GDM1 (cell line): Measurements from ENCODE around the gene ADGRB3.
"Not testable (repeated sequence)": the region's sequence is repeated elsewhere in the genome, so short reads cannot be mapped to it uniquely, and the experiment has no call there.

ENCODE experiments used
- DNase-seq: peaks from one replicate; lab custom pipeline; 2025; lab: John Stamatoyannopoulos, UW

Gene ADGRB3

DNA sequence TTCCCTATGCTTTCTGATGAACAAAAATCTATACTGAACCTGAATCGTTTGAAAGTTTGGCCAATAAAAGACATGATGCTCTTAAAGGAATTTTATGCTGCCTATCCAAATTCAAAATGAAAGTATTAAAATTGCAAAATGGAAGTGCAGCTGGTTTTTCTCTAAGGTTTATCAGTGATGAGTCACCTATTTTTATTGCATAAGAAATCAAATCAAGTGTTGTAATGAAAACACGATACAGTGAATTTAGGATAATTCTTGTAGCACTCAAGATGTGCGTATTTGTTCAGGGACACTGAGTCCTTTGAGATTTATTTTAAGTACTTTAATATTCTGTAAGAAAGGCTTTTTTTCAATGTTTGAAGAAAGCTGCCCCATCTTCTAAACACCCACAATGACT lies 409.5 kb downstream of the ADGRB3 start:
- no peak for DNase-seq

DNA sequence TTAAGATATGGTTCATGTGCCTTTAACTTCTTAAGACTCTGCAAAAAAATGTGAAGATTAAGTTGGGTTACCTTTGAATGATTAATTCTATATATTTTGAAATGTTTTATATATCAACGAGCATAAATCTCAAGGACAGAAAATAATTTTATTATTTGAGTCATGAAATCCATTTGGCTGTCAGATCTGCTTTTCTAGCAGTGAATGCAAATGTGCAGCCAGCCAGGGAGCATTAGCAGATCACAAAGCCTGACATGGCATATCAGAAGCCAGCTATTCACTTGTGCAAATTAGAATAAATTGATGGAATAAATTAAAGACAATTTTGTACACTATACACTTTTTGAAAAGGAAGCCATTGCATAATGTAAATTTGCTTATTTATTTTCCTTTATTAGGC lies 424.3 kb downstream of the ADGRB3 start:
- DNase-seq = no peak

DNA sequence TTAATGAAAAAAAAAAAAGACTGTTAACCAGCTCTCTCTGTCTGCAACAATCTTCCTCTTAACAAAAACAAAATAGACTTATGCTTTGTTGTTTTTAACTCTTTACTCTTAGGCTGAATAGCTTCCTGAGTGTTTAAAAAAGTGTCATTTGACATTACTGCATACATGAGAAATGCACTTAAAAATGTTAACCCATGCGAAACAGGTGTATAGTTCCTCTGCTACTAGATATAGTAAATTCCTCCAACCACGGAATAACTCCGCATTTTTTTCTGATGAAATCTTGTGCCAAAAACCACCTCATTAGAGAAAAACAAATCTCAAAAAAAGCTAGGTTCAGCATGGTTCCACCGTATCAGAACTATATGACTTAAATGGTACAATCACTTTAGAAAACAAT lies 426.0 kb downstream of the ADGRB3 start:
- DNase-seq = no peak

DNA sequence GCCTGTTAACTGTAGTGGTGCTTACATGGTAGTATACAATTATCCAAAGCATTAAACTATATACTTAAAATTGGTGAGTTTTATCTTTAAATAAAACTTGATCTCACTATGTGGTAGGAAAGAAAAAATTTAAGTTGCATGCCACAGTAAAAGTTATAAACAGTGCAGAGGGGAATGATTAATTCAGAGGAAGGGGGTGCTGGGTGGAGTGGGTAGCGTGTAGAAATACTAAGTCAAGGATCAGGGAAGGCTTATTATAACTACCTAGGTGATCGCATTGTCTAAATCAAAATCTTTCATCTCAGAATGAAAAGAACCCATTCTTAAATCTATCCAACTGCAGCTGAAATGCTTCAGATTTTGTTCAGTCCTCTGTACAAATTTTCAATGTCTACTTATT lies 428.3 kb downstream of the ADGRB3 start:
- no peak for DNase-seq

DNA sequence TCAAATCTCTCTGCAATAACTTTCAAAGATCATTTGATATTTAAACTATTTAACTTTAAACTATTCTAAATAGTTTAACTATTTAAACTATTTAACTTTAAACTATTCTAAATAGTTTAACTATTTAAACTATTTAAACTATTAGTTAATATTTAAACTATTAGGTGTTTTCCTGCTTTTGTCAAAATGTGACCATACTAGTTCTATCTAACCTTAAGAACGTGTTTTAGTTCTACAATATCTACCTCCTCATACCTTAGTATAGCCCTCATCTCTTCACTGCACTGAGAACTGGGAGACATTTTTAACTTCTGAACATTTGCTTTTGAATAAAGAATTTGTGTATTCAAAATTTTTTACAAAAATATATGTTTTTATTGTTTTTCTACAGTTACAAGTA lies 429.1 kb downstream of the ADGRB3 start:
- no peak for DNase-seq

DNA sequence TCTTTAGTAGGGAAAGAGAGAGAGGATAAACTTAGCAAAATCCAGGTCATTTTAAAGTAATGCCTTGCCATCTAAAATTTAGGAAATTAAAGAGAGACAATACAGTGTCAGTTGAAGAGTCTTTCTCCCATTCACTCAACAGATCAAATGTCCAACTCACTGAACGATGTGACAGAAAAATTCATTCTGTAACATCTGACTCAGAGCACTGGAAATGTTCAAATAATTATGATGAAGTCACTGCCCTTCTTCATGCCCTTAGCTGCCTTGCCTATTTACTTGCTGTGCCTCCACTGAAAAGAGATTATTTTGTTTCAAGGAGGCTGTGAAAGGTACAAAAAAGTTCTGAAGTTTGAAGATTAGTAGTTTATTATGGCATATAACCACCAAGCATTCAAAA lies 434.8 kb downstream of the ADGRB3 start:
- DNase-seq = no peak

DNA sequence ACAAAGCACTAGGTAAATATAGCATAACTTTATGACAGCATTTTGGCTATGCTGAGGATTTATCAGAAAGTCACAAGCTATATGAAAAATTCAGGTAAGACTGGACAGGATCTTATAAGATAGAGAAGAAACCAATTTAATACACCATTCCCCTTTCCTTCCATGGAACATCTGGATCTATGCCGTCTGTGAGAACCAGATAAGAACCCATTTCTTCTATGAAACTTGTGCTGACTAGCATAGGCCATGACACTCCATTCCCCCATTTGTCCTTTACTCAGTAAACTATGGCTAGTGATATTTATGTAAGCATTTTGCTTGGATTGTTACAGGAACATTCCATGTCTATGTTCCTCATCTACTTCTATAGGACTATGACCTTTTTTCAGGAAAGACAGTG lies 437.7 kb downstream of the ADGRB3 start:
- no peak for DNase-seq

DNA sequence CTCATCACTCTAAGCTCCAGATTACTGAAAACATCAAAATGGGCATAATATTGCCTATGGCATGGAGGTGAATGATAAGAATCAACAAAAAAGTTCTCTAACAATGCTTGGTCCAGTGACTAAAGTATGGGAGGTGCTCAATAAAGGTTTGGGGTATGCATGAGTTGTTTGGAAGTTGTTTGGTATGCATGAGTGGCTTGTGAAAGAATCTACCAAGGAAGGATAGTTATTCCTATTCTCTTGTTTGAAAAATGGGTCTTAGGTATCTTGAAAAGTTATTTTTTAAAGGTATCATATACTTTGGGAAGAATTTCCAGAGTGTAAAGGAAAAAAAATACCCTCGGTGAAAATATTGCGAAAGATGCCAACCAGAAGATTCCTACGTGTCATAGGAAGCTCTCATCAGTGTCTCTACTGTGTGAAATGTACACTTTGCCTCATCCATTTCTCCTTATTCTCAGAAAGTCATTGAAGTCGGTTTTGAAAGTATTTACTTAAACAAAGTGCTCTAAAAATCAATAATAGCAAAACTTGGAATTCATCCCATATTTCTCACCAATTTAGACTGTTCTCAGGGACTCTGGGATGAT lies 449.8 kb downstream of the ADGRB3 start:
- no peak for DNase-seq

DNA sequence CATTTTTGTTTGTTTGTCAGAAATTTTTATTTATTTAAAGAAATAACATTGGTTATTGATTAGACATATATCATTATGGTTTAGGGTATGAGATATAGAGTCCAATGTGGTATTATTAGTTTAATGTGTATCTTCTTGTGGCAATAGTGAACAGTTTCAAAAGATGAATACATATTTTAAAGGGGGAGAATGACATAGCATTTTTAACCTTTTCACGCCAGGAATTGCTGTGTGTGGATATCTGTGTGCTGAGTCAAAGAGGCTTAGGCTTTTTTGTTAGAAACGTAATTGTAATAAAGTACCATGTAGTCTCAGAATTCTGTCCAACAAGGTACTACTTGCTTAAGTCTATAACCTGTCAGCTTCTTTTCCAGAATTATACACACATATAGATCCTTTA lies 451.6 kb downstream of the ADGRB3 start:
- DNase-seq = no peak

DNA sequence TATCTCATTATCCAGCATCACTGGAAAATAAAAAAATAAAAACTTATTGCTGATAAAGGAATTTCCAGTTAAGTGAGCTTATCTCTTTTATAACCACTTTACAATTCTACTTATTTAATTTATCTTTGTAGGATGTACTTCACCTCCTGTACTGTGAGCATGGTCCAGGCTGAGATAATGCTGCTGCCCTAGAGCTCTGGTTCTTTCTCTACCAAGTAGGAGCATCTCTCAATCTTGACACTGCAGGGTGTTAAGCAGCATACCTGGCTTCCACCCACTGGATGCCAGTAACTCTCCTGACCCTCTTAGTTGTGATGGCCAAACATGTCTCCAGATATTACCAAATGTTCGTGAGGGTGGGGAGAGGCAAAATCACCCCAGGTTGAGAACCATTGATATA lies 454.5 kb downstream of the ADGRB3 start:
- DNase-seq = no peak

DNA sequence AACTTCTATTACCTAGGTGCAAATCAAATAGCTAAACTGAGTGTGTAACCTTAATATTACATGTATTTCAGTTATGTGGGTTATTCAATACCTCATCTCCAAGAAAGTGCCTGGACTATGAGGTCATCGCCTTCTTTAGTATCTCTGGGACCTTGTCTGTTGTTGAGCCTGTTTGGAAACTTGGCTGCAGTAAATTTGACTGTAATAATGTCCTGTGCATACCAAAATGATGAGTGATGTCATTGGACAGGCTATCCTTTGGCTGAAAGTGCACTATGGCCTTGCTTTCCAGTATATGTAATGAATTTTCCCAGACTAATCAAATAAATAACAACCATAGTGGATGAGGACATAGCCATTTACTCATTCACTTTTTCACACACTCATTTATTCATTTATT lies 455.1 kb downstream of the ADGRB3 start:
- no peak for DNase-seq

DNA sequence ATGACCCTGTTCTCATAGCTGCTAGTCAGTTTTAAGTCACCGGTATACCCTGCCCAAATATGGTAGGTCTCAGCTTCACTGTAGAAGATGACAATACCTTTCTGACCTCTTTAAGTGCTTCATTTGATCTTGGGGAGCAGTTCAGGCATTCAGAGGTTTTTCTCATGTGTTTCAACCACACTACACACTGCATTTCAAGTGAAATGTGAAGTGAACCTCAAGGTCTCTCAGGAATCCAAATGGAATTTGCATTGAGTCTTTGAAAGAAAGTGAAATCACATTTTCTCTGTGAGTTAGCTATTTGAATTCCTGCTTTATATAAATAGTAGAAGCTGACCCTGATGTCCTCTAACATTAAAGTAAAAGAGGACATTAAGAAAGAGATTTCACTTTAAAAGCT lies 461.6 kb downstream of the ADGRB3 start:
- DNase-seq = no peak

DNA sequence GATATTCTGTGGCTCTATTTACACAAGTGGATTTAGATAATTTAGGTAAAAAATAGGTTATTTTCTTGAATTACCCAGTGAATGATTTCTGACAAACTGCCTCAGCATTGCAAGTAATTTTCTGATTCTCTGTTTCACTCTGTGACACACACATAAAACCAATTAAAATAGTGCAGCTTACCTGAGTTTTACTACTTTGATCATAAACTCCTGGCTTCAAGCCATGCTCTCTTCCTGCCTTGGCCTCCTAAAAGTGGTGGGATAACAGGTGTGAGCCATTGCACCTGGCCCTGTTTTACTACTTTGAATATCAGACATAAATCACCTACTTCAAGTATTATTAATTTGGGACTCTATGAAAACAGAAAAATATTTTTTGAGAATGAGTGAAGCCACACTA lies 462.9 kb downstream of the ADGRB3 start:
- no peak for DNase-seq

DNA sequence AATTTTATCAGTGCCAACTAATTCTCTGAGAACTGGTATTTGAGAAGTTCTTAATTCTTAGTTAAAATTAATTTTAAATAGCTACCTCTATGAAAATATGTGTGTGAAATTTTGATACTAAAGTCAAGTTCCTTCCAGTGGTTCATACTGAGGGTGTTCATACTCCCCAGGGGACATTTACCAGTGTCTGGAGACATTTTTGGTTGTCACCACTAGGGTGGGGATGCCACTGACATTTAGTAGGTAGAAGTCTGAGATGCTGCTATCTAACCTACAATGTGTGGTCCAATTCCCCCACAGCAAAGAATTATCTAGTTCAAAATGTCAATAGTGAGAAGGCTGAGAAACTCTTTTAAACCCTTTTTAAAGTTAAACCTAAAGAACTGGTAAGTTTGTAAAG lies 463.8 kb downstream of the ADGRB3 start:
- DNase-seq = no peak

DNA sequence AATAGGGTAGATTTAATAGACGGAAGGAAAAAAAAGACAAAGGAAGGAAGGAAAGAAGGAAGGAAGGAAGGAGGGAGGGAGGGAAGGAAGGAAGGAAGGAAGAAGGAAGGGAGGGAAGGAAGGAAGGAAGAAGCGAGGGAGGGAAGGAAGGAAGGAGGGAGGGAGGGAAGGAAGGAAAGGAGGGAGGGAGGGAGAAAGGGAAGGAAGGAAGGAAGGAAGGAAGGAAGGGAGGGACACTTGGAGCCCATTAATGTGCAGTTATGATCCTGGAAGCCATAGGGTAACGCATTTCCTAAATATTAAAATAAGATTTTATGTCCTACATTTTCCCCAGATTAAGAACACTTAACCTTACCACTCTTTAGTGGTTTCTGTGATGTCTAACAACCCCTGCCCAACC lies 465.7 kb downstream of the ADGRB3 start:
- no peak for DNase-seq

DNA sequence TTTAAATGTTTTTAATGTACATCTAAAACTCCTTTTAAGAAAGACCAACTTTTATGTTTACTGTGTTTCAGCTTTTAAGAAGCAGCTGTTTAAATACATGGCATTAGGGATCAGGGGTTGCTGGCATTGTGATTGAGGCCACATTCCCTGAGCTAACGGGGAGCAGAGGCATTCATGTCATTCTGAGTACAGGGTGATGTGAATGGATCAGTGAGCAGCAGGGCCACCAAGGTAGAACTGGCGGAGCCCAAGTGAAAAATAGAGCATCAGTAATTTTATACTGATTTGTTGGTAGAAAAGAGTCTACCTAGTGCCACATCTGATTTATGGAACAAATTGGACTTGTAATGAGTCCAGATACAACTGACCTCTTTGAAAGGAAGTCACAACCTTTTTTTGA lies 467.3 kb downstream of the ADGRB3 start:
- no peak for DNase-seq

DNA sequence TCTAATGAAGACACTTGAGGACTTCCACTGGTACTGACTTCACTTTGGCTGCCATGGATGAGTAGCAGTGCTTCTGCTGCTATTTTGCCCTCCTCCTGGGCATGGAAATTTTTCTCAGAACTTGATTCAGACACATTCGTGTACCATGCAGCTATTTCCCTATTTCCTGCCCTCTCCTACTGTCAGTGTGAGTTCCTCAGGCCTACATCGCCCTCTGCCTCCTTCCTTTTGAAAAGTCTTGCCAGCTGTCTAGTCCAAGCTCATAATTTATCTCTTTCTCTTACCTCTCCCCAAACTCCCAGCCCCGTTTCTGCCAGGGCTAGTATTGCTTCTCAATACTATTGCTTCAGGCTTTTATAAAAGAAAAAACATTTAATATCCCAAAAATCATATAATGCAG lies 470.2 kb downstream of the ADGRB3 start:
- DNase-seq = no peak

DNA sequence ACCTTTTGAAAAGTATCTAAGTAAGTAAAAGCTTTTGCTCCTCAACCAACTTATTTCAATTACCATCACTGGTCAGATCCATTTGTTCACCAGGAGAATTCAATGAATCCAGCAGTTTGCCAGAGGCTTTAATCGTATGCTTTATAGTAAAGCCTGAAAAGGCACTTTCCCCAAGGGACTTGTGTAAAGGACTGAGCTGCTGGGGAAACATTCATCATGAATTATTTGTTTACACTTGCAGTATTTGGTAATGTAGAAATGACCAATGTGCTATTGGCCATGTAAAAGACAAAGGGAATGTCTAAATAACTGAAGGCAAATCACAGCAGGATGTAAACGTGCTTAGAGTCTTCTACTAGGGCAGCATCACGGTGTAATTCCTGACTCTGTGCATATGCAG lies 471.4 kb downstream of the ADGRB3 start:
- no peak for DNase-seq

DNA sequence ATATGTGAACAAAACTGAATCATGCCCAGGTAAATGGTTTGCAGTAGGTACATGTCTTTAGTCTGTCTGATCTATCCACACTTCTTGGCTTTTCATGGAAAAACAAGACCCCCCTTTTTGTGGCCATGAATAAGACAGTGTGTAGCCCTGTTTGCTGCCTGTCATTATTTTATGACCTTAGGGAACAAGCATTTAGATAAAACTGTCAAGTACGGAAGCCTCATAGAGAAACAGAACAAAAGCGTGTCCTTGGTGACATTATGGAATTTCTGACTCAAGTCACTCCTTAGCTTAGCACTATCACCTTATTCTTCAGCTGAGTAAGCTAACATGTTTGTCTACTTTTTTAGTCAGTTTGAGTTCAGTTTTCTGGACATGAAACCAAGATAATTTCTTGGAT lies 476.2 kb downstream of the ADGRB3 start:
- no peak for DNase-seq

DNA sequence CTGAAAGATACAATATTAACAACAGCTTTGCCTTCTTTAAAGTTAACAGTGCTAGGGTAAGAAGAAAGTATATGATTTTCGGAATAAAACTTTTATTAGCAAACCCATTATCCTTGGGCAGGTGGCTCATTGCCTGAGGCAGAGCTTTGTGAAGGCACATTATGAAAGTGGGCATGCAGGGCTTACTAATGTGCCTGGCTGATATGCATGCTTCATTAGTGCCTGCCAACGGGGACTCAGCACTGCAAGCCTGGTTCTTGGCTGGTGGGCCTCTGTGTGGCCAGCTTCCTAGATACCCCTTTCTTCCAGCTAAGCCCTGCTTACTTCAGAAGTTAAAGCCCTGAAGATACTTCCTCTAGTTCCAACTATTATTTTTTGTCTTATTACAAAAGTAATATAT lies 481.6 kb downstream of the ADGRB3 start:
- DNase-seq = no peak

DNA sequence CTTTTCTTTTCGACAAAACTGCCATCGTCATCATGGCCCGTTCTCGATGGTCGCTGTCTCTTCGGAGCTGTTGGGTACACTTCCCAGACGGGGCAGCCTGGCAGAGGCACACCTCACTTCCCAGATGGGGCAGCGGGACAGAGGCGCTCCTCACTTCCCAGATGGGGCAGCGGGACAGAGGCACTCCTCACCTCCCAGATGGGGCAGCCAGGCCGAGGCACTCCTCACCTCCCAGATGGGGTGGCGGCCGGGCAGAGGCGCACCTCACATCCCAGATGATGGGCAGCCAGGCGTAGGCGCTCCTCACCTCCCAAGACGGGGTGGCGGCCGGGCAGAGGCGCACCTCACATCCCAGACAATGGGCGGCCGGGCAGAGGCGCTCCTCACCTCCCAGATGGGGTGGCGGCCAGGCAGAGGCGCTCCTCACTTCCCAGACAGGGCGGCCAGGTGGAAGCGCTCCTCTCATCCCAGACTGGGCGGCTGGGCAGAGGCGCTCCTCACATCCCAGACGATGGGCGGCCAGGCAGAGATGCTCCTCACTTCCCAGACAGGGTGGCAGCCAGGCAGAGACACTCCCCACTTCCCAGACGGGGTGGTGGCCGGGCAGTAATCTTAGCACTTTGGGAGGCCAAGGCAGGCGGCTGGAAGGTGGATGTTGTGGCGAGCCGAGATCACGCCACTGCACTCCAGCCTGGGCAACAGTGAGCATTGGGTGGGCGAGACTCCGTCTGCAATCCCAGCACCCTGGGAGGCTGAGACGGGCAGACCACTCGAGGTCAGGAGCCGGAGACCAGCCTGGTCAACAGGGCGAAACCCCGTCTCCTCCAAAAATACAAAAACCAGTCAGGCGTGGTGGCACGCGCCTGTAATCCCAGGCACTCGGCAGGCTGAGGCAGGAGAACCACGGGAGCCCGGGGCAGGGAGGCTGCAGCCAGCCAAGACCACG lies 486.7 kb downstream of the ADGRB3 start:
- not testable (repeated sequence) for DNase-seq

DNA sequence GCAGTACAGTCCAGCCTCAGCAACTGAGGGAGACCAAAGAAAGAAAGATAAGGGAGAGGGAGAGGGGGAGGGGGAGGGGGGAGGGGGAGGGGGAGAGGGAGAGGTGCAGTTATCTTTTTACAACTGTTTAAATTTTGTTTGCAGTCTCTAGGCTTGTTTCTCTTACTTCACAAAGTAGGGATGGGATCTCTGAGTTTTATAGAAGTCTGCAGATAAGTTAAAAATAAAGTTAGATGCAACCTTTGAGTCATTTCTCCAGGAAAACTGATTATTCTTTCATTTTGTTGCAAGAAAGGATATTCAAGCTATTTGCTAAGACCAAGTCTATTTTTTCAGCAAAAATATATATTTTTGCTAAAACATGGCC lies 487.3 kb downstream of the ADGRB3 start:
- DNase-seq = no peak

DNA sequence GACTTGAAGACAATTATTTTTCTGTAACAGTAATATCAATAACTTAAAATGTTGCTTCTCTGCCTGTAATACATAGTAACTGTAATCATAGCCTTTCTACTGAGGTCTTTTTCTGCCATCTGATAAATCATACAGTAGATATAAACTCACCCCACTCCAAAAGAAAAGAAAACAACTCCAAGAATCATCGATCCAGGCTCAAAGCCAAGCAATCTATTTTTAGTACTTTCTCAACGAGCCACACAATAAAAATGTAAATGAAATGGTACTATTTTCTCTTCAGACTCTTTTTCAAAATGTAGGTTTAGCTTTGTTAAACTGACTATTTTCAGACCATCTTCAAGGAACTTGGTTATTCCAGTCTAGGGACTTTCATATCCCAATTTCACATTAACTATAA lies 493.3 kb downstream of the ADGRB3 start:
- DNase-seq = no peak

DNA sequence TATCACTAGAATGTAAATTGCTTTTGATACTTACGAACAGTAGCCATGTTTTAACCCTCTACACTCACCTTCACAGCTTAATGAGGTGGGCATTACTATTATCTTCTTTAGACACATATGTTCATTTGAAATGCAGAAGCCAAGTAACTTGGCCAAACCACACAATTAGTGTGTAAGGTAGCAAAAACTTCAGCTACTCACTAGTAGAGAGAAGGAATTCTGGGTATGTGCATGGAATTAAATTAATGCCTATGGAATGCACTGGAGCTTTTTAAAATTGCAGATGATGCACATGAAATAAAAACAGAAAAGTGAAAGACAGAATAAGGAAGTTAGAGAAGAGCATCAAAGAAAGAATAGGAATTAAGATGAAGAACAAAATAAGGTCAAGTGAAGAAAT lies 494.0 kb downstream of the ADGRB3 start:
- no peak for DNase-seq
